Upper lobe of left lung (tissue), 4 donors: ENCODE results near the gene NAP1L1.

Experiments used
- EP300 ChIP-seq, 4 donors: sonication (generic); formaldehyde crosslinking; IDR thresholded peaks; one replicate each; pipeline ENCODE4 v1.5.1; 2017; ENCODE audit warnings: antibody characterized with exemption in 4 of 4, control low read depth in 2 of 4
- POLR2A ChIP-seq, 4 donors: fragments of 450-650 bp; IDR thresholded peaks; one replicate each; pipeline ENCODE4 v1.5.1; 2016 to 2017; ENCODE audit warnings: antibody characterized with exemption in 4 of 4, mild to moderate bottlenecking in 2 of 4
- POLR2AphosphoS5 ChIP-seq, 2 donors: sonication (generic); formaldehyde crosslinking; IDR thresholded peaks; one replicate each; pipeline ENCODE4 v1.5.1; 2017; ENCODE audit warnings: antibody characterized with exemption in 2 of 2
- TF ChIP-seq, protein P1 (sequence below), 6 experiments: fragments of 450-650 bp in 4 of 6; fragments of 200-600 bp in 2 of 6; sonication (generic) in 2 of 6; IDR thresholded peaks; one replicate each; pipeline ENCODE4 v1.5.1; 2016 to 2019; ENCODE audit warnings: antibody characterized with exemption in 6 of 6

GRCh38 chr12:76085520-76085868 is 1.0 kb upstream of the NAP1L1 start:
- TF ChIP-seq, protein P1, sequence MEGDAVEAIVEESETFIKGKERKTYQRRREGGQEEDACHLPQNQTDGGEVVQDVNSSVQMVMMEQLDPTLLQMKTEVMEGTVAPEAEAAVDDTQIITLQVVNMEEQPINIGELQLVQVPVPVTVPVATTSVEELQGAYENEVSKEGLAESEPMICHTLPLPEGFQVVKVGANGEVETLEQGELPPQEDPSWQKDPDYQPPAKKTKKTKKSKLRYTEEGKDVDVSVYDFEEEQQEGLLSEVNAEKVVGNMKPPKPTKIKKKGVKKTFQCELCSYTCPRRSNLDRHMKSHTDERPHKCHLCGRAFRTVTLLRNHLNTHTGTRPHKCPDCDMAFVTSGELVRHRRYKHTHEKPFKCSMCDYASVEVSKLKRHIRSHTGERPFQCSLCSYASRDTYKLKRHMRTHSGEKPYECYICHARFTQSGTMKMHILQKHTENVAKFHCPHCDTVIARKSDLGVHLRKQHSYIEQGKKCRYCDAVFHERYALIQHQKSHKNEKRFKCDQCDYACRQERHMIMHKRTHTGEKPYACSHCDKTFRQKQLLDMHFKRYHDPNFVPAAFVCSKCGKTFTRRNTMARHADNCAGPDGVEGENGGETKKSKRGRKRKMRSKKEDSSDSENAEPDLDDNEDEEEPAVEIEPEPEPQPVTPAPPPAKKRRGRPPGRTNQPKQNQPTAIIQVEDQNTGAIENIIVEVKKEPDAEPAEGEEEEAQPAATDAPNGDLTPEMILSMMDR (IDR thresholded peaks at IDR 0.05): no peak
- TF ChIP-seq POLR2A (IDR thresholded peaks at IDR 0.05): no peak
- TF ChIP-seq EP300 (IDR thresholded peaks at IDR 0.05): no peak
- TF ChIP-seq POLR2AphosphoS5 (IDR thresholded peaks at IDR 0.05): no peak
